ENCODE results near the gene SLF2.

Gene SLF2

DNA sequence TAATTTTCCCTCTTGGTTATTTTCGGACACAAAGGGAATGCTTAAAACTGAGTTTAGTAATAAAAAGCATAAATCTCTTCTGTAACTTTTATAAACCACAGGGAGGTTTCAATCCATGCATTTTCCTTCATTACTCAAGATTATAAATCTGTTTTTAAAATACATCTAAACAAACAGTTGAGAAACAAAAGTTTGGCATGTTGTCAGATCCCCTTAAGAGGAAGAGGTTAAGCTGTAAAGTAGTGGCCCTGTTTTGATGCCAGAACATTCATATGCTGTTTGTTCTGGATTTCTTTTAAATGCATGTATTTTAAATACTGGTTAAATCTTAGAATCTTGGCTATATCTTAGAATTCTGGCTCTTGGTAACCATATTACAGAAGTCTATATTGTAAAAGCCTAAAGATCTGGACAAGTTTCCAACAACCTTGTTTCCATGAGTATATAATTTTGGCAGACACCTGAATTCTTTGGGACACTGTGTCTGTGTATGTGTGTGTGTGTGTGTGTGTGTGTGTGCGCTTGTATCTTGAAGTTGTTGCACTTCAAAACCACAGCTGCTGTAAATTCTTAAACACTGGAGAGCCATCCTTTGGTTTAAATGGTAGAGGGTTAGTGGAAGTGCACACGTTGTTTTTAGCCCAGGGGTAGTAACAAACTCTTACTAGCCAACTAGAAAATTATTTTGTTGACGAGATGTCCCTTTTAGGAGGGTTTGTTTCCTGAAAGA is 49.8 kb downstream of the SLF2 start:
- TF ChIP-seq, protein P1, sequence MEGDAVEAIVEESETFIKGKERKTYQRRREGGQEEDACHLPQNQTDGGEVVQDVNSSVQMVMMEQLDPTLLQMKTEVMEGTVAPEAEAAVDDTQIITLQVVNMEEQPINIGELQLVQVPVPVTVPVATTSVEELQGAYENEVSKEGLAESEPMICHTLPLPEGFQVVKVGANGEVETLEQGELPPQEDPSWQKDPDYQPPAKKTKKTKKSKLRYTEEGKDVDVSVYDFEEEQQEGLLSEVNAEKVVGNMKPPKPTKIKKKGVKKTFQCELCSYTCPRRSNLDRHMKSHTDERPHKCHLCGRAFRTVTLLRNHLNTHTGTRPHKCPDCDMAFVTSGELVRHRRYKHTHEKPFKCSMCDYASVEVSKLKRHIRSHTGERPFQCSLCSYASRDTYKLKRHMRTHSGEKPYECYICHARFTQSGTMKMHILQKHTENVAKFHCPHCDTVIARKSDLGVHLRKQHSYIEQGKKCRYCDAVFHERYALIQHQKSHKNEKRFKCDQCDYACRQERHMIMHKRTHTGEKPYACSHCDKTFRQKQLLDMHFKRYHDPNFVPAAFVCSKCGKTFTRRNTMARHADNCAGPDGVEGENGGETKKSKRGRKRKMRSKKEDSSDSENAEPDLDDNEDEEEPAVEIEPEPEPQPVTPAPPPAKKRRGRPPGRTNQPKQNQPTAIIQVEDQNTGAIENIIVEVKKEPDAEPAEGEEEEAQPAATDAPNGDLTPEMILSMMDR (IDR thresholded peaks at IDR 0.05; ENCODE audit: low read length), result no peak
- TF ChIP-seq EZH2phosphoT487 (IDR thresholded peaks at IDR 0.05; ENCODE audit: low read length), result no peak
- no peak for TF ChIP-seq EZH2 (optimal IDR thresholded peaks at IDR 0.05; ENCODE audit: low read depth, low read length)

DNA sequence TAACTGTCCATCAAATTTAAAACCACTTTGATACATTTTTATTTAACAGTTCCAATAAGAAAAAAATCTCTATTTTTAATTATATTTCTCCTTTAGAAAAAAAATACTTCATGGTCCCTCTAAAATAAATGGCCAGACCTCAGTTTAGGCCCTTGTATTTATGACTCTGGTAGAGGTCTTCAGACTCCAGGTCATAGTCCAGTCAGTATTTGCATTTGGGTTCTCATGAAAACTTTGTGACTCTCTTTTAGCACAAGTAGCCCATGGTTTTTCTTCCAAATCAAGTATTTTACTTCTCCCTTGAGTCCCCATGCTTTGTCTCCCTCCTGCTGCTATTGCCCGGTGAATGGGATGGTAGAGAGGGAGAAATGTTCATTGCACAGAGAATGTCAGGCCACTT is 51.1 kb downstream of the SLF2 start:
- no peaks in the 10 kb centered on the region for H4K20me1 ChIP-seq (ENCODE audit: insufficient read depth, low read length)
- H3K27me3 ChIP-seq (replicated peaks; ENCODE audit: insufficient read depth, low read length), result no peaks in the 10 kb centered on the region
- H3K9ac ChIP-seq (ENCODE audit: low read length), result no peak overlapping the region
- H3K4me2 ChIP-seq (ENCODE audit: low read depth, low read length), result no peak overlapping the region
- no peak overlapping the region for H3K27ac ChIP-seq (ENCODE audit: low read length)
- H3K4me1 ChIP-seq (ENCODE audit: low read length), result no peaks in the 10 kb centered on the region
- no peaks in the 10 kb centered on the region for H3K79me2 ChIP-seq (ENCODE audit: low read length)
- TF ChIP-seq EZH2 (optimal IDR thresholded peaks at IDR 0.05; ENCODE audit: low read depth, low read length) (no peak), EZH2phosphoT487 (IDR thresholded peaks at IDR 0.05; ENCODE audit: low read length) (no peak)
- TF ChIP-seq, protein P1 (IDR thresholded peaks at IDR 0.05; ENCODE audit: low read length), result no peak
- no peak overlapping the region for H3K4me3 ChIP-seq (ENCODE audit: low read length)
- H3K9me2 ChIP-seq (replicated peaks; ENCODE audit: insufficient read depth, low read length), result no peaks in the 10 kb centered on the region
- H3K36me3 ChIP-seq (replicated peaks; ENCODE audit: insufficient read depth, low read length), result peaks cover 17% of the 10 kb centered on the region; the same call in 1 of the 2 replicates
- no peak overlapping the region for H2AFZ ChIP-seq (ENCODE audit: low read length)
- no peaks in the 10 kb centered on the region for H3K9me3 ChIP-seq (replicated peaks; ENCODE audit: insufficient read depth, low read length)
- no peak for DNase-seq
- H3F3A ChIP-seq (ENCODE audit: insufficient read depth, low read length), result no peaks in the 10 kb centered on the region

More for the DNA sequence above, 49.8 kb downstream of the SLF2 start:
- Histone ChIP-seq H3K27ac (ENCODE audit: low read length) (no peak overlapping the region), H3K9me3 (replicated peaks; ENCODE audit: insufficient read depth, low read length) (no peaks in the 10 kb centered on the region), H4K20me1 (ENCODE audit: insufficient read depth, low read length) (no peaks in the 10 kb centered on the region), H2AFZ (ENCODE audit: low read length) (no peak overlapping the region), H3K4me2 (ENCODE audit: low read depth, low read length) (no peak overlapping the region), H3K27me3 (replicated peaks; ENCODE audit: insufficient read depth, low read length) (no peaks in the 10 kb centered on the region), H3K36me3 (replicated peaks; ENCODE audit: insufficient read depth, low read length) (peaks cover 17% of the 10 kb centered on the region; the same call in 1 of the 2 replicates), H3K9ac (ENCODE audit: low read length) (no peak overlapping the region), H3K79me2 (ENCODE audit: low read length) (no peaks in the 10 kb centered on the region), H3F3A (ENCODE audit: insufficient read depth, low read length) (no peaks in the 10 kb centered on the region), H3K4me1 (ENCODE audit: low read length) (no peaks in the 10 kb centered on the region), H3K9me2 (replicated peaks; ENCODE audit: insufficient read depth, low read length) (no peaks in the 10 kb centered on the region), H3K4me3 (ENCODE audit: low read length) (no peak overlapping the region)
- no peak for DNase-seq

DNA sequence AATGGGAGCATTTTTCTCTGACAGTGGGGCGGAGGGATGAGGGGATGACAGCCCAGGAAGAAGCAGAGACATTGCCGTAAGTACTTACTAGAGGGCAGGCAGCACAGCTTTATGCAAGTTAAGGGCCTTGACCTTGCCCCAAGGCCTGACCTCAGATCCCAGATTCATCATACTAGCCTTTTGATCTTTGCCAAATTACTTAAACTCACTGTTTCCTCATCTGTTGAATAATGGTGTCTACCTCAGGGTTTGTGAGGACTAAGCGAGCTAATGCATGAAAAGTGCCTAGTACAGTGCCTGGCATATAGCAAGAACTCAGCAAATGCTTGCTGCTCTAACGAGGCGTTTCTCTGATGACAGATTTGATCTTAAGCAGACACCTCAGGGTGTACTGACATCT is 53.1 kb downstream of the SLF2 start:
- Histone ChIP-seq H3K9me2 (replicated peaks; ENCODE audit: insufficient read depth, low read length) (no peaks in the 10 kb centered on the region), H3K9me3 (replicated peaks; ENCODE audit: insufficient read depth, low read length) (no peaks in the 10 kb centered on the region), H3K4me3 (ENCODE audit: low read length) (no peak overlapping the region), H3F3A (ENCODE audit: insufficient read depth, low read length) (no peaks in the 10 kb centered on the region), H2AFZ (ENCODE audit: low read length) (no peak overlapping the region), H3K79me2 (ENCODE audit: low read length) (no peaks in the 10 kb centered on the region), H3K4me1 (ENCODE audit: low read length) (no peaks in the 10 kb centered on the region), H3K36me3 (replicated peaks; ENCODE audit: insufficient read depth, low read length) (peaks cover 12% of the 10 kb centered on the region; the same call in 1 of the 2 replicates), H3K27me3 (replicated peaks; ENCODE audit: insufficient read depth, low read length) (0 out of 2 replicates have a peak, but pooled peaks cover 3% of the 10 kb centered on the region), H3K4me2 (ENCODE audit: low read depth, low read length) (no peak overlapping the region), H3K9ac (ENCODE audit: low read length) (no peak overlapping the region), H4K20me1 (ENCODE audit: insufficient read depth, low read length) (no peaks in the 10 kb centered on the region), H3K27ac (ENCODE audit: low read length) (no peak overlapping the region)
- DNase-seq, result no peak
- TF ChIP-seq, protein P1 (IDR thresholded peaks at IDR 0.05; ENCODE audit: low read length), result no peak
- TF ChIP-seq EZH2 (optimal IDR thresholded peaks at IDR 0.05; ENCODE audit: low read depth, low read length) (no peak), EZH2phosphoT487 (IDR thresholded peaks at IDR 0.05; ENCODE audit: low read length) (no peak)
